Skin epidermis (tissue), 12 donors: ENCODE measurements around the gene C11orf54.

Experiments
- H3K27ac ChIP-seq, 21 experiments: fragments of 200-600 bp; sonication (generic) in 11 of 21; one replicate each; pipeline ENCODE4 v1.5.0; 2020; ENCODE audit warnings: mild to moderate bottlenecking in 3 of 21, inconsistent platforms in 2 of 21, moderate library complexity in 2 of 21
- H3K4me3 ChIP-seq, 7 experiments: fragments of 200-600 bp; sonication (generic) in 2 of 7; one replicate each; pipeline ENCODE4 v1.5.0; 2020; ENCODE audit warnings: inconsistent platforms in 2 of 7, mild to moderate bottlenecking in 2 of 7, moderate library complexity in 1 of 7

Gene C11orf54

DNA sequence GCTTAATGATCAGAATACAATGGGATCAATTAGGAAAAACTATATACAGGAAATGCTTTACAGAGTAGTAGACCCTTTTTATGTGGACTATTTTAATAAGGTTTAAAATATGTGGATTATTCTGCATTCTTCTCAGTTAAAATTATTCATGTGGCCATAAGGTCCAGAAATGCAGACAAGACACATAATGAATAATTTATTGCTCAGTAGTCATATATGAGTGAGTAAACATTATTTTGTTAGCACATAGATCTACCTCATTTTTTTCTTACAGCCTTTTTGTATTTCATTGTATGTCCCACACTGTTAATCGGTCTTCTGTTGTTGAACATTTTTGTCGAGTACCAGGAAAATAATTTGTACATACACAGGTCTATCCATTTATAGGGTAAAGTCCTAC lies 63.4 kb downstream of the C11orf54 start:
- no peak overlapping the region for H3K27ac ChIP-seq

DNA sequence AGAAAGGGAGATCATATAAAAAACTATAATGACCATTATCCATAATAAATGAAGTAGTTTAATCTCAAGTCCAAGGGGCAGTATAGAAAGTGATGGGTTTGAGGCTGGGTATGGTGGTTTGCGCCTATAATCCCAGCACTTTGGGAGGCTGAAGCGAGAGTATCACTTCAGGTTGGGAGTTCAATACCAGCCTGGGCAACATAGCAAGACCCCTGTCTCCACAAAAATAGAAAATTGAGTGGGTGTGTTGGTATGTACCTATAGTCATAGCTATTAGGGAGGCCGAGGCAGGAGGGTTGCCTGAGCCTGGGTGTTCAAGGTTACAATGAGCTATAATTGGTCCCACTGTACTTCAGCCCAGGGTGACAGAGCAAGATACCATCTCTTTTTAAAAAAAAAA lies 66.5 kb downstream of the C11orf54 start:
- no peak overlapping the region for H3K4me3 ChIP-seq
- H3K27ac ChIP-seq: no peak overlapping the region

More for the DNA sequence above, 63.4 kb downstream of the C11orf54 start:
- H3K4me3 ChIP-seq: no peak overlapping the region

DNA sequence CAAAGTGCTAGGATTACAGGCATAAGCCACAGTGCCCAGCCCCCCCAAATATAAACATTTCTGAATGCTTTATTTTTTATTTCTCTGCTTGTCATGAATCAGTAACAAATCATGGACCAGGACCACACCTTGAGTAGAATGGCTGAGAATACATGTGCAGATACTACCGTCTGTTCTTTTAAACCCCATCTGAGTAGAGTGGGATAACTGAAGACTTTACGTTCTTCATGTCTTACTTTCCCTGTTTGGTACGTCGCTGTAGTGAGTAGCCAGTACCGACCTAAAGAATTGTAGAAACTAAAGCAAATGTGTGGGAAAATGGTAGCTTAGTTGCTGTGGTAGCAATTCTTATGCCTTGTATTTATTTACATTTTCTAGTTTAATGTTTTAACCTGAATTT lies 72.5 kb downstream of the C11orf54 start:
- Histone ChIP-seq H3K27ac (no peak overlapping the region), H3K4me3 (no peak overlapping the region)
